HG02763 (cell line): Measurements from ENCODE around the gene BAD.

Experiments used
- ATAC-seq: cut with Tn5 transposase; IDR thresholded peaks from one replicate; pipeline ENCODE4 v1.9.1; 2021; ENCODE audit warnings: mild to moderate bottlenecking, moderate library complexity; ENCODE audit not compliant: unreplicated experiment

BAD gene

DNA sequence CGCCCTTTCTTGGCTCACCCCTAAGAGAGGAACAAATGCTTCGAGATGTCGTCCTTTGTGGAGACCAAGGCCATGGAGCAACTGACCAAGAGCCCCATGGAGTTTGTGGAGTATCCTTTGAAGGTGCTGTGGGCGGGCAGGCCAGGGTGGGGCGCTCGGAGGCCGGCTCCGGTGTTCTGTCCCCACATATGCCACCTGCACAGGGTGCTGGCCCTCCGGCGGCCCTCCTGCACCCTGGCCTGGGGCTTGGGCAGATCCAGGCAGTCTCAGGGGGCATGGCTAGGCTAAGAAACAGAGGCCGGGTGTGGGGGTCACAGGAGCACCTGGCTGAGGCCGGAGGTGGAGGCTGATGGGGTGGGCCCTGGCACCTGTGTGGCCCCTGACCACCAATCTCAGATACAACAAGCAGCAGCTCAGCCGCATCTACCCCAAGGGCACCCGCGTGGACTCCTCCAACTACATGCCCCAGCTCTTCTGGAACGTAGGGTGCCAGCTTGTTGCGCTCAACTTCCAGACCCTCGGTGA is 22.8 kb downstream of the BAD start:
- no peak for ATAC-seq

DNA sequence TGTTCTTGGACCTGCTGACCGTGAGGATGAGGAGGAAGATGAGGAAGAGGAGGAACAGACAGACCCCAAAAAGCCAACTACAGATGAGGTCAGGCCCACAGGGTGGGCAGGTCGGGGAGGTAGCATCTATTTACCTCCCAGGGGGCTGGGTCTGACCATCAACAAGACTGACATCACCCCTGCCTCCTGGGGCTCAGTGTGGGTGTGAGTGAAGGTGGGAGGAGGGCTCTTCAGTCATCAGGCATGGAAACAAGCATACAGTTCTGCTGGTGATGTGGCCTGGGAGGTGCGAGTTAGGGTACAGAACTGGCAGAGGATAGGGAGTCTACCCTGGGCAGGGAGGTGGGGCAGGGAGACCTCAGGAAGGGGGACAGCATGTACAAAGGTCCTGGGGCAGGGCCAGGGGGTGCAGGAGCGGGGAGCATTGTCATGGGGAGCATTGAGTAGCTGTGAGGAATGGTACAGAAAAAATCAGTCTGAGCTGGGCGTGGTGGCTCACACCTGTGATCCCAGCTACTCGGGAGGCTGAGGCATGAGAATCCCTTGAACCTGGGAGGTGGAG is 24.2 kb downstream of the BAD start:
- ATAC-seq = no peak

DNA sequence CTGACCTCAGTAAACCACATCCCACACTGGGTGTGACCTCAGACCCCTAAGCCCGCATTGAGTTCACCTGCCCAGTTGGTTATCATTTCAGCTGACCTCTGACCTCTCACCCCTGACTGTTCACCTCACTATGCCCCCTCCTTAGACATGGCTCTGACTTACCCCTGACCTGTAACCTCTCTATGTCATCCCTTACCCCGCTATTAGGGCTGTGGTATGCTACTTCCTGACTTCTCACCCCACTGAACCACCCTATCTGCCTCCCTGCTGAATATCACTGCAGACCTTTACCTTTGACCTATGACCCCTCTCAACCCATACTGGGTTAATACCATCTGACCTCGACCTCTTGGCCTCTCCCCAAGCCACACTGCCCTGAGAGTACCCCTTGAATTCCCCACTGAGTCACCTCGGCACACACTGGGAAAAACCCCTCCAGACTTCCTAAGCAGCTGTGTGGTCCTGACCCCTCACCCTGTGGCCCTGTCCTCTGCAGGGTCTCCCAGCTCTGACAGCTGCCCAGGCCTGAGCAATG is 24.9 kb downstream of the BAD start:
- ATAC-seq = no peak

DNA sequence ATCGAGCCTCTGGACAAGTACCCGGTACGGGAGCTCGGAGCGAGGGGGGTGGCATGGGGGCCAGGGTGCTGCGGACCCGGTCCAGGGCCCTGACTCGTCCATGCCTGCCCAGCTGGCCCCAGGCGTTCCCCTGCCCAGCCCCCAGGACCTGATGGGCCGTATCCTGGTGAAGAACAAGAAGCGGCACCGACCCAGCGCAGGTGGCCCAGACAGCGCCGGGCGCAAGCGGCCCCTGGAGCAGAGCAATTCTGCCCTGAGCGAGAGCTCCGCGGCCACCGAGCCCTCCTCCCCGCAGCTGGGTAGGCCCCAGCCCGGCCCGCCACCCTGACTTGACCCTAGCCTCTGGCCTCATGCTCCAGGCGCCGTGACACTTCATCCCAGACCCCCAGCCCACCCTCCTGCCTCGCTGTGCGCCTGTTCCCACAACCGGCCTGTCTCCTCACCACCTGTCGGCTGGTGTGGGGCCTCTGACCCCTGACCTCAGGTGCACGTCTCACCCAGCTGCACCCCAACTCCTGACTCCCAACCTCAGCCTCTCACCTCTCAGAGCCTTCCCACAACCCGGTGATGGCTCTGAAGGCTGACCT is 25.4 kb downstream of the BAD start:
- no peak for ATAC-seq

DNA sequence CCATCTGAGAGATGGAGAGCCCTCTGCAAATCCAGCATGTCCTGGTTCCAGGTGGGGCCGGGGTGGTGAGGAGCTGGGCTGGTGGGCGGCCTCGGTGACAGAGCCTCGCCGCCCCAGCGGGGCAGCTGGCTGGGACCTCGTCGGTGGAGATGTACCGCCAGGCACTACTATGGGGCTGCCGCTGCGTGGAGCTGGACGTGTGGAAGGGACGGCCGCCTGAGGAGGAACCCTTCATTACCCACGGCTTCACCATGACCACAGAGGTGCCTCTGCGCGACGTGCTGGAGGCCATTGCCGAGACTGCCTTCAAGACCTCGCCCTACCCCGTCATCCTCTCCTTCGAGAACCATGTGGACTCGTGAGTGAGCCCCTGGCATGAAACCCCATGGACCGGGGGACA is 26.1 kb downstream of the BAD start:
- no peak for ATAC-seq

DNA sequence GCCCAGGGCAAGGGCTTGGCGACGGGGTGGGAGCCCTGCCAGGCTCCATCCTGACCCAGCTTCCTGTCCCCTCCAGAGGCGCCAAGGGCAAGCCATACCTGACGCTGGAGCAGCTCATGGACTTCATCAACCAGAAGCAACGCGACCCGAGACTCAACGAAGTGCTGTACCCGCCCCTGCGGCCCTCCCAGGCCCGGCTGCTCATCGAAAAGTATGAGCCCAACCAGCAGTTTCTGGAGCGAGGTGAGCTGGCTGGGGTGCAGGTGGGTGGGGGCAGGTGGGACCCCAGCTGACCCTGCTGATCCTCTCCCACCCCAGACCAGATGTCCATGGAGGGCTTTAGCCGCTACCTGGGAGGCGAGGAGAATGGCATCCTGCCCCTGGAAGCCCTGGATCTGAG is 28.2 kb downstream of the BAD start:
- ATAC-seq = no peak

DNA sequence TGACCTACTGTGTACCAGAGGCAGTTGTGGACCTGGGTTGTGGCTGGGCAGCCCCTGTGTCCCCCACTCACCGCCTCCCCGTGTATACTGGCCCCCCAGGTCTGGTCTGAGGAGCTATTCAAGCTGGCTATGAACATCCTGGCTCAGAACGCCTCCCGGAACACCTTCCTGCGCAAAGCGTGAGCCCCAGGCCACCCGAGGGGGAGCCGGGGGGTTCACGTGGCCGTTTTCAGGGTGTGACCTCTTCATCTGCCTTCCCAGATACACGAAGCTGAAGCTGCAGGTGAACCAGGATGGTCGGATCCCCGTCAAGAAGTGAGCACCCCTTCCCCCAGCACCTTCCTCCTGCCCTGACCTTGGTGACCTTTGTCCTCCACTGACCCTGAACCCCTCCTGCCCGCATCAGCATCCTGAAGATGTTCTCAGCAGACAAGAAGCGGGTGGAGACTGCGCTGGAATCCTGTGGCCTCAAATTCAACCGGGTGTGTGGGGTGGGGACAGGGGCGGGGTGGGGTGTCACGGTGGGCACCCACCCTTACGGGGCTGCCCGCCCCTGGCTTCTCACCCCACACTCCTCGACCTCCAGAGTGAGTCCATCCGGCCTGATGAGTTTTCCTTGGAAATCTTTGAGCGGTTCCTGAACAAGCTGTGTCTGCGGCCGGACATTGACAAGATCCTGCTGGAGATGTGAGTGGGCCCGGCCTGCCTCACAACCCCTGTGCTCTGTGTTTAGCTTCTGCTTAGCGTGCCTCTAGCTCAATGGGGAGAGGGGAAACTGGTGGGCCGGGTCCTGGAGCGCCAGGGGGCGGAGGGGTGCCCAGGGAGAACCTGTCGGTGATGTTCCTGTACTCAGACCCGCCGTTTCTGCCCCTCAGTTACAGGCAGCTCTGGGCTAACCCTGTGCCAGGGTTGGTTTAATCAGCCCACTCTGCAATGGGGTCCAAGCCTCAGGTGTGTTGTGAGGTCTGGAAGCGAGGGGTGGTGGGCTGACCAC is 29.0 kb downstream of the BAD start:
- ATAC-seq = no peak

DNA sequence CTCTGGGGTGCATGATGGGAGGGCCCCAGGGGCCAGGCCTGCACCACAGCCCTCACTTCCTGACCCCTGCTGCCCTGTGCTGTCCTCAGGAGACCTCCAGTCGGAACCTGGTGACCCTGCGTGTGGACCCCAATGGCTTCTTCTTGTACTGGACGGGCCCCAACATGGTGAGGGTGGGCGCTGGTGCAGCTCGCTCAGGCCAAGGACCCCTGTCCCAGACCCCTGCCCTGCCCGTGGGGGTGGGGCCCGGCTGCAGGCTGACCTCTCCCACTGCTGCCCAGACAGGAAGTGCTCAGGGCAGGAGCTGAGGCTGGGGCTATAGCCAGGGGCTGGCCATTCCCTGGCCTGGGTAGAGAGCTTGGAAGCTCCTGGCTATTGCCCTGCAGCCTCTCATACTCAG is 30.1 kb downstream of the BAD start:
- ATAC-seq = no peak

DNA sequence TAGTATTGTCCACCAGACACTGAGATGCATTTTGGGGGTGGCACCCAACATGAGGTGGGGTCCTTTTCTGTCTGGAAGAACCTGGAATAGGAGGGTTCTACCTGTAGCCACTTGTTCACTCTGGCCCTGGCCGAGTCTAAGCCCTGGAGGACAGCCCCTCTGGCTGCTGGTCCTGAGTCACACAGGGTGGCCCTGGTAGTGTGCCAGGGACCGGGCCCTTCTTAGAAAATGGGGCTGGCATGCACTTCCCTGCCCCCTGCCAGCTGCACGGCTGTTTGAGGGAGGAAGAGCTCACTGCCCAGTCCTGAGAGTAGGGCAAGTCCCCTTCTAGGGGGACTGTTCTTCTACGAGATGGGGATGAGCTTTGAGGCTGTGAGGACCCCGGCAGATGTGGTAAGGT is 31.0 kb downstream of the BAD start:
- ATAC-seq = no peak

DNA sequence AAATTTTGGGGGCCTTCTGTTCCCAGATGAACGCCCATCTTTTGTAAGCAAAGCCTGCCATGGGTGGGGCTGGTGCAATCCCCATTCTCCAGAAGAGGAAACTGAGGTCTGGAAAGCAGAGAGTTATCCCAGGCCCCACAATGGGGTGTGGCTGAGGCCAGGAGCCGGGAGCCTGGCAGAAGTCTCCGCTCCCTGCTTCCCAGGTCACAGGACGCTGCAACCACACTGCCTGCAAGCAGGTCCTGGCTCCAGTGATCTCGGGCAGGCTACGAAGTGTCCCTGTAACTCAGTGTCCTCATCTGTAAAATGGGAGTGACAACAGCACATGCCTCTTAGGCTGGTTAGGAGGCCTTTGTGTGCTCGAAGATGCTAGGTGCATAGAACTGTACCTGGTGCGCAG is 31.4 kb downstream of the BAD start:
- no peak for ATAC-seq

DNA sequence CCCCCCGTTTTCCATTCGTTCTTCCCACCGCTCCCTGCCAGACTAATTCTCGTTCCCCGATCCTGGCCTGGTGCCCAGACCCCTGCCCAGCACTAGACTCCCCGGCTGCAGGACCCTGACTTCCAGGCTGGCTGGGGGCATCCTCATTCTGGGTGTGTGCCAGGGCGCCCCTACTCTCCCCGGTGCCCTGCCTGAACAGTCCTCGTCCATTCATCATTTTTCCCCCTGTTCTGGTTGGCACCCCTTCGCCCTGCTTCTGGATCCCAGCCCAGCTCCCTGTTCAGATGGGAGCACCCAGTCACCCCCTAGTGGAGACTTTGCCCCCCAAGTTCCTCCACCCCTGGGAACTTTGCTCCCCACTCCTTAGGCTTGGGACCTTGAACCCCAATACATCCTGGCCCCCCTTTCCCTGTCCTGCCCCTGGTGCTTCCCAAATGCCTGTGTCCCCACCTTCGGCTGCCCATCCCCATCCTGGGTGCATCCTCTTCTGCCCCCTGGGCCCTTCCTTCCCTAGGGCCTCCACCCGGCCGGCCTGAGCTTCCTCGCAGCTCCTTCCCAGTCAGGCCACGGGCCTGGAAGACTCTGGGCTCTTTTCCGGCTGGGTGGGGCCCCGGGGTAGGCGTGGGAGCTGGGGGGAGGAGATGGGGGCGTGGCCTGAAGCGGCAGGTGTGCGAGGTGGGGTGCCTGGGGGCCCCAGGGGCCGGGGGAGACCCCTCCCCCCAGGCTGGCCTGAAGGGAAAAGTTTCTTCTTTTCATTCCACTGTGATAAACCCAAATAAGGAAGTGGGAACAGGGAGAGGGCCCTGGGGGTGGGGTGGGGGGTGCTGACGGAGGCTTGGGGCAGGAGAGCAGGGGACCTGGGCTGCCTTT is 32.2 kb downstream of the BAD start:
- ATAC-seq = no peak

DNA sequence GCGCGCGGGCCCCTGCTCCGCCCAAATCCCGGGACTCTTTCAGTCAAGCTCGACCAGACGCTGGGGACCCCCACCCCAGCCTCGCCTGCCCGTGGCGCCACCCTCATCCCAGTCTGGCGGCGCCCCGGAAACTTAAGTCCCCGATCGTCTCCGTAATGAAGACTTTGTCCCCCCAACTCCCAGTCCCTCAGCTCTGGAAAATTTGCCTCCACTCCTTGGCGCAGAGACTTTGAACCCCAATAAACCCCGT is 32.8 kb downstream of the BAD start:
- ATAC-seq = no peak

DNA sequence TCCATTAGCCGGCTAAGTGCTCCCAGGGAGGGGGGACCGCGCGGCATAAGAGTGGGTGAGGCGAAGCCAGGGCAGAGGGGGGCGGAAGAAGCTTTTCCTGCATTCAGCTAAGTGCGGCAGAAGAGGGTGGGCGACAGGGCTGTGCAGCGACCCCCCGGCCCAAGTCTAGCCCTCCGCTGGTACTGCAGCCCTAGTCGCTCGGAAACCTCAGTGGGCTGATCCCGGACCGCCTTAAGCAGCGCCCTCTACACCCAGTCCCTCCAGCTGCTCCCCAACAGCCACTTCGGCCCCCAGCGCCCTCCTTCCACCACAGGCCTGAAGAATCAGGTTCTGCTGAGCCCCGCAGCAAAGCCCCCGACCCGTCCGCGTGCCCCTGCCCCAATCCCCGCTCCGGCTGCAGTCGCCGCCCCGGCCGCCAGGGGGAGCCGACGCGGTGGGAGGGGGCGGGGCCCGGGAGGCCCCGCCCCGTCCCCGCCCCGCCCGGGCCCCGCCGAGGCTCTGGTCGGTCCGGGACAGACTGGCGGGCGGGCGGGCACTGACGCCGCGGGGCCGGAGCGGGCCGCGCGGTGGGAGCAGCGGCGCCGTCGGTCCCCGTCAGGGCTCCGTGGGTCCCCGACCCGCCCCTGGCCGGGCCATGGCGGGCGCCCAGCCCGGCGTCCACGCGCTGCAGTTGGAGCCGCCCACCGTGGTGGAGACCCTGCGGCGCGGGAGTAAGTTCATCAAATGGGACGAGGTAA is 33.3 kb downstream of the BAD start, which contains the start of gene PLCB3:
TSS of gene PLCB3 (plus strand) at position 515 of the 737 bp plus-strand sequence. CDS start at position 635, 120 bp downstream.
- no peak for ATAC-seq

DNA sequence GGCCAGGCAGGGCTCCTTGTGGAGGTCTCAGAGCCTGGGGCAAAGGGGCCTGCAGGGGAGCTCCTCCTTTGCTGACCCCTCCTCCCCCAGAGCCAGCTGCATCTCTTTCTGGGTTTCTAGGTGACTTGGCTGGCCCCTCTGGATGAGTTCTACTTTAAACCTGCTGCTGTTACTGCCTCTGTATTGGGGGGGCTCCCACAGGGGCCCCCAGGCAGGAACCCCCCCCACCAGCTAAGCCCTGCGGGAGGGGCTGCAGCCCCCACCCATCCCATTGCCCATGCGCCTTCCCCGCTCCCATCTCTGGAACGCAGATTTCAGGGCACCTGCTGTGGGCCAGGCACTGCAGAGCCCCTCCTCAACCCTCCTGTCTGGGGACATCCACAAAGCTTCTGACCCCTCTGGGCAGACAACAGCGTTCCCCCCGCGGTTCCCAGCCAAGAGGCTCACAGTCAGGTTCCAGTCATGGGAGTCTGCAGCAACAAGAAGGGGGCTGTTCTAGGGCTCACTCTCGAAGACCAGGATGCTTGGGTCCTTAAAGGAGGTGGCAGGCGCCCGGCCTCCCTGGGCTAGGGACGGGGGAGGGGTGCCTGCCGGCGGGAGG is 34.0 kb downstream of the BAD start:
- ATAC-seq = no peak

DNA sequence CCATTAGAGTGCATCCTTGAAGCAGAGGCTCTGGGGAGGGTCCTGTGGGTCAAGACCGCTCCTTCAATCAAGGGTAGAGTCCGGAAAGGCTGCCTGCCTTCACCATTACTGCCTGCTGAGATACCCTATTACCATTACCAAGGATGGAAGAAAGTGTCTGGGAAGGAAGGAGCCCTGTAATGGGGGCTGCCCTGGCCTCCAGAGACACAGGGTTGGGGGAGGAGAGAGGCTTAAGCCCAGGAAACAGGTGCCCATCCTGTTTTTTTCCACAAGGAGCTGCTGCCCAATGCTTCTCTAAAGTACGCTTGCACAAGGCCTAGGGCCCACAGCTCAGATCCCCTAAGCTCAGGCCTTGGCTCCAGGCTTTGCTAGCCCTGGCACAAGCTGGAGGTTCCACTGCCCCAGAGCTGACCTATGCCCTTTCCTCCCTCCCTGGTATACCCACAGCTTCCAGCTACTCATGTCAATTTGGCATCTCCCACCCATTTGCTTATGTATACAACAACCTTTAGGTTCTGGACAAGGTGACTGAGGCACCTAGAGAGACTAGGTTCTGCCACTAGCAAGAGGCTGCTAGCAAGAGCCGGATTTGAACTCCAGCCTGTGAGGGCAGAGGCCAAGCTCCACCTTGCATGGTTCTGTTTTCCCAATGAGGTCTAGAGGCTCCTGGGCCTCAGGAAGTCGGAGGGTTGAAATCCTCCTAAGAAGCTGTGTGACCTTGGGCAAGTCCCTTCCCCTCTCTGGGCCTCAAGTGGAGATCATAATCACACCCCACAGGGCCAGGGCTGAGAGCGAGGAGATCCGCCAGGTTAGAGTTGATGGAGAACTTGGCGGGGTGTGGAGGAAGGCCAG is 34.7 kb downstream of the BAD start:
- no peak for ATAC-seq

DNA sequence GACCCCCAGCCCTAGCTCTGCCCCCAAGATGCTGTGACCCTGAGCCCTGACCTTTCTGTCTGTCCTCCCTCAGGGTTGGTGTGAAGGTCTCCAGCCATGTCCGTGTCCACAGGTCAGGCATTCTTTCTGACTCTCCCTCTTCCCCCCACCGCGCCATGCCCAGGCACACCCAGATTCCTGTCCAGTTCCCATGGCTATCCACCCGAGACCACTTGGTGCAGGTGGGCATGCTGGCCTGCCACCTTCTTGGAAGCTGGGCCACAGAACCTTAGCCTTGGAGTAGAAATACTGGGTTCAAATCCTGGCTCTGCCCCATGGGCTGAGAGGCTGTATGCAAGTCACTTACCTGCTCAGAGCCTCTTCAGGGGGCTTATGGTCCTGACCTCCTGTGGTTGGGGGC is 35.4 kb downstream of the BAD start:
- no peak for ATAC-seq

DNA sequence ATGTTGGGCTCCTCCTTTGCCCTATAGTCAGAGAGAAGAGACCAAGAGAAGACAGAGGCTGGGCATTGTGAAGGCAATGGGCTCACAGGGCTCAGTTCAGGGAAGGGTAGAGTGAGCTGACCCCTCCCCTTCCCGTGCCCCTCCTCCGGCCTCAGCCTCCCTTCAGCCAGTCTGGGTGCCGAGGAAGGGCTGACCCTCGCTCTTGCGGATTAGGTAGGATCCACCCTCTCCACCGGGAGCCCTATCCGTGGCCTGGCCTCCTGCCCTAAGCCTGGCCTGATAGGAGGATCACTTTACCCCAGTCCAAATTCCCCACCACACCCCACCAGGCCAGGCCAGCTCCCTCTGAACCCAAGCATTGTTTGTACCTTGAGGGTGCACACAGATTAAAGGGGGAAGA is 35.9 kb downstream of the BAD start:
- ATAC-seq = no peak

DNA sequence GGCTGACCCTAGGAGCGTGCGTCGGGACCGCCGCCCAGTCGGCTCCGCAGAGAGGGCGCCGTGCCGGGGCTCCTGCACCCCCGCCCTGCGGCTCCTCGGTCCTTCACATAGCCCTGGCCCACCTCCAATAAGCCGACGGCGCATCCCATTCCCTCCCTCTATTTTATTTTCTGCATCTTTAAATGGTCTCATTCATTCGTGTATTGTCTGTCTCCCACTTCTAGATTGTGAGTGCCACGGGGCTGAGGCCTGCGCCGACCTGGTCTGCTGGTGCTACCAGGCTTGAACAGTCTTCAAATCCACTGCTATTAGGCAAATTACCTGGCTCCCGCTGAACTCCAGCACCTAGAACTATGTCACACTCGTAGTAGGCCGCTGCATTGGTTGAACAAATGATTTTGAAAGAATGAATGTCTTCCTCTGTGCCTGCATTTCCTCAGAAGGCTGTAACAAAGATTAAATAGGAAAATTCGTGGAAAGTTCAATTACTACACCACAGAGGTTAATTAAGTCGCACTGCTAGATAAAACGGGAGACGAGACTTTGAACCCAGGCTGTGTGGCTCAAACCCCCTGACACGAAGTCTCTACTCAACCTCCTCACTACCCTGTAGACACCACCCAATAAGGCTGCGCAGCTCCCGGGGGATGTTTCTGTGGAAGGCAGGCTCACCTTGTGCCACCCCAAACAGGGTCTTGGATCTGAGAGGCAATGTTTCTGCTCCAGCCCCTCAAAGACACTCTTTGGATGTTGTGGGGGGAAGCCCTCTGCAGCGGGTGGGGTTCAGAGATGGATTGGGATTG is 36.5 kb downstream of the BAD start:
- ATAC-seq = no peak
